HG03442 (cell line): ENCODE results near the gene POM121.
A peak's percentile ranks its signal among the peaks of the same experiment; 100 is the strongest.
"Not testable (repeated sequence)": the region's sequence is repeated elsewhere in the genome, so short reads cannot be mapped to it uniquely, and the experiment has no call there.

Source experiments
- ATAC-seq: cut with Tn5 transposase; IDR thresholded peaks from one replicate; pipeline ENCODE4 v1.9.1; 2021; ENCODE audit warnings: mild to moderate bottlenecking, moderate library complexity; ENCODE audit not compliant: unreplicated experiment

The POM121 gene

DNA sequence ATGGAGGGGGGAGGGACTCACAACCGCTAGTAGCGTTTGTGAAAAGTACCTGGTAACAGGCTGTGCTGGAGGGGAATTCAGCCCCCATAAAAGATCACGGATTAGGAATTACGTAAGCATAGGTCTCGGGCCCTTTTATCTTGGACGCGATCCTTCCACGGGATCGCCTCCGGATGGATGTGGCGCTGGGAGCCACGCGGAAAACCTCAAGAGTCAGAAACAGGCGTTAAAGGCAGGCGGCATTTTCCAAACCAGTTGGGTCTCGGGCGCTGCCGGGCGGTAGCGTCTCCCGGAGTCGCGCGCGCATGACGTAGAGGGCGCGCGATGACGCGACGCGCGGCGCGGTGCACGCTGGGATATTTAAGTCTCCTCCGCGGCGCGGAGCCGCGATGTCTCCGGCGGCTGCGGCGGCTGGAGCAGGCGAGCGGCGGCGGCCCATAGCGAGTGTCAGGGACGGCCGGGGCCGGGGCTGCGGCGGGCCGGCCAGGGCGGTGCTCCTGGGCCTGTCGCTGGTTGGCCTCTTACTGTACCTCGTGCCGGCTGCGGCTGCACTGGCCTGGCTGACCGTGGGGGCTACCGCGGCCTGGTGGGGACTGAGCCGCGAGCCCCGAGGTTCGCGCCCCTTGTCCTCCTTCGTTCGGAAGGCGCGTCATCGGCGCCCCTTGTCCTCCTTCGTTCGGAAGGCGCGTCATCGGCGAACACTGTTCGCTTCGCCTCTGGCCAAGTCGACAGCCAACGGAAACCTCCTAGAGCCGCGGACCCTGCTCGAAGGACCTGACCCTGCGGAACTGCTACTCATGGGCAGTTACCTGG is at the start of gene POM121:
POM121 (plus strand) TSS at position 363 of the 813 bp plus-strand sequence; CDS start at position 390, 27 bp downstream.
- ATAC-seq, result peak; percentile 79

DNA sequence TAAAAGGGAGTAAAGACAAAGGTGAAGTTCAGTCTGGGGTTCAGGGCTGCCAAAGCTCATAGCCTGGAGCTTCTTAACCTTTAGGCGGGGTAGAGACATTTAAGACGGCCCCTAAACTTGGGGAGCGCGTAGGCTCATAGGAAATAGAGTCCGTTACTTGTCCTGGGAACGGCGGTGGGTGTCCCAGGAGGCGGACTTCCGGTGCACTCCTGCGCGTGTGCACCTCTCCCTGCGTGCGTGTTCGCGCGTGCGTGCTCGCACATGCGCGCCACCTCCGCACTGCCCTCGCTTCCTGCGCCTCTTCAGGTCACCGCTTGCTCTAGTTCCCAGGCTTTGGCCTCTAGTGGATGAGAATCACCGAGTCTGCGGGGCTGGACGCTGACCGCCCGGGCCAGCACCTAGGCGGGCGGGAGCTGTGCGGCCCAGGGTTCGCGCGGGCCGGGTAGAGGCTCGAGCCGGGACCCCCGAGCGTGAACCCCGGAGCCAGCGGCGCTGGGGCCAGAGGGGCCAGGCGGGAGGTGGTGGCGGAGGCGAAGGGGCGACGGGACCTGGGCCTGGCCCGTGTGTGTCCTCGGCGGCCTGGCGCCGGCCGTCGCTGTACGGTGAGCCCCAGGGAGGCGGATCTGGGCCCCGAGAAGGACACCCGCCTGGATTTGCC is 45.7 kb upstream of the POM121 start:
- ATAC-seq, result peak; percentile 98

GRCh38 chr7:72879737-72880215 is 45.1 kb upstream of the POM121 start:
- peak; percentile 7 for ATAC-seq

DNA sequence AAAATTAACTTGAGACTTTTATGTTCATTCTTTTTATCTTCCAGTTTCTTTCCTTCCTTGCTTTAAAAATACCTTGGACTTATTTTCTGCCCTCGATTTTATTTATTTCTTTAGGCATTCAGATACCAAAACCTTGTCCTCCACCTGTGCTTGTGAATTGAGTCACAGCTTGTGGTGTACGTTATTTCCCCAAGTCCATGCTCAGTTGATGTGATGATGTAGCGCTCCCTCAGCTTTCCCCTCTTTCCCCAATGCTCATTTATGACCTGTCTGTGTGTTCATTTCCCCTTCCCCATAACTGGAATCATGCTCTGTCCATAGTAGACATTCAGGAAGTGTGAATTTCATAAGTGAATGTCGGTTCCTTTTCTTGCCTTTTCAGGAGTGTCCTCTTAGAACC is 33.1 kb upstream of the POM121 start:
- not testable (repeated sequence) for ATAC-seq

DNA sequence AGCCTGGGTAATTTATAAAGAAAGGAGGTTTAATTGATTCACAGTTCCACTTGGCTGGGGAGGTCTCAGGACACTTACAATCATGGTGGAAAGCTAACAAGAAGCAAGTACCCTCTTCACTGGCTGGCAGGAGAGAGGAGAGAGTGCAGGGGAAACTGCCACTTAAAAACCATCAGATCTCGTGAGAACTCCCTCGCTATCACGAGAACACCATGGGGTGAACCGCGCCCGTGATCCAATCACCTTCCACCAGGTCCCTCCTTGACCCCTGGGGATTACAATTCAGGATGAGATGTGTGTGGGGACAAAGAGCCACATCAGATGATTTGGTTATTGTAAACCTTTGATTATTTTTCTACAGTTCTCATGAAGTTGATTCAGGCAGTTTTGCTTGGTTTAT is 20.2 kb upstream of the POM121 start:
- not testable (repeated sequence) for ATAC-seq

DNA sequence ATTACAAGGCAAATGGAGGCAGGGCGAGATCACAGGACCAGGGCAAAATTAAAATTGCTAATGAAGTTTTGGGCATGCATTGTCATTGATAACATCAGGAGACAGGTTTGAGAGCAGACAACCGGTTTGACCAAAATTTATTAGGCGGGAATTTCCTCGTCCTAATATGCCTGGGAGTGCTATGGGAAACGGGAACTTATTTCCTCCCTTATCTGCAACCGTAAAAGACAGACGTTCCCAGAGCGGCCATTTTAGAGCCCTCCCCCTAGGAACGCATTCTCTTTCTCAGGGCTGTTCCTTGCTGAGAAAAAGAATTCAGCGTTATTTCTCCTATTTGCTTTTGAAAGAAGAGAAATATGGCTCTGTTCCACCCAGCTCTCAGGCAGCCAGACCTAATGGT is 16.5 kb upstream of the POM121 start:
- ATAC-seq, result not testable (repeated sequence)

DNA sequence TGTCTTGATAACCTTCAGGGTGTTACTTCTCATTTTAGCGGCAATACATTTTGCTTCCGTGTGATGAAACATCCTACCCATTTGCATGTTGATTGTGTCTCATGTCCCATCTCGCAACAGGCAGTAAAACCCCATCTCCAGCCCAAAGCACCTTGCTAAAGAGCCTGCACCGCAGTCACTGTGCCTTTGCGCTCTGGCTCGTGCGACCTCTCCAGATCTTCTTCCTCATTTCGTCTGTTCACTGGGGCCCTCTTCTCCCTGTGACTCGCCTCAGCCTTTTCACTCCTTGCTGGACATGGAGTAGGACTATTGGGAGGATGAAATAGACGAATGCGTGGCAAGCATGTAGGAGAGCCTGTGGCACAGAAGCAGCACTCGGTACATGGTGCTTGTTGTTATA is 13.5 kb upstream of the POM121 start:
- not testable (repeated sequence) for ATAC-seq

DNA sequence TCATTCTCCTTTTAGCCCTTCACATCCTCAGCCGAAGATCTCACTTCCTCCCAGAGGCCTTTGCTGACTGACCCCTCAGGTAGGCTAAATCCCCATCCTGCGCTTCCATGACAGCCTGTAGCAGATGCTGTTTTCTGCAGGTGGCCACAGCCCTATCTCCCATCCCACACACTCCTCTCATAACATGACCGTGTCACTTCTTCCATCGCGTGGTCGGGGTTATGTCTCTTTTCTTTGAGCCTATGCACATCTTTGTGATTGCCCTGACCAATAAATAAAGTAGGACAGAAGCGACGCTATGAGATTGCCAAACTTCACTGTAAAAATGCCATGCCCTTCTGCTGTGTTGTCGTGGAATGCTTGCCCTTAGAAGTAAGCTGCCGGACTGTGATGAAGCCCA is 11.1 kb upstream of the POM121 start:
- ATAC-seq, result not testable (repeated sequence)

GRCh38 chr7:72914756-72915525 is 10.0 kb upstream of the POM121 start:
- ATAC-seq, result peak; percentile 79

DNA sequence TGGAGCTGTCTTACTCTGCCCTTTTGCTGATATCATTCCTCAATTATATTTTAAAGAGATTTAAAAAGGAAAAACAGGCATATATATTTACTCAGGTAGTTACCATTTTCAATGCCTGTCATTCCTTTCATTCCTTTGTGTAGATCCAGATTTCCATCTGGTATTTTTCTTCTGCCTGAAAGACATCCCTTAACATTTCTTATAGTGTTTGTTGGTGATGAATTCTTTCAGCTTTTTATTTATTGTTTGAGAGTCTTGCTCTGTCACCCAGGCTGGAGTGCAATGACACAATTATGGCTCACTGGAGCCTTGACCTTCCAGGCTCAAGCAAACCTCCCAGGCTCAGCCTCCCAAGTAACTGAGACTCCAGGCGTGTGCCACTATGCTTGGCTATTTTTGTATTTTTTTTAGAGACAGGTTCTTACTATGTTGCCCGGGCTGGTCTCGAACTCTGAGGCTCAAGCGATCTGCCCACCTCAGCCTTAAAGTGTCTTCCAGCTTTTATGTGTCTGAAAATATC is 5.6 kb upstream of the POM121 start:
- ATAC-seq, result no peak

GRCh38 chr7:72924386-72924732 is 536 bp upstream of the POM121 start:
- peak; percentile 7 for ATAC-seq

DNA sequence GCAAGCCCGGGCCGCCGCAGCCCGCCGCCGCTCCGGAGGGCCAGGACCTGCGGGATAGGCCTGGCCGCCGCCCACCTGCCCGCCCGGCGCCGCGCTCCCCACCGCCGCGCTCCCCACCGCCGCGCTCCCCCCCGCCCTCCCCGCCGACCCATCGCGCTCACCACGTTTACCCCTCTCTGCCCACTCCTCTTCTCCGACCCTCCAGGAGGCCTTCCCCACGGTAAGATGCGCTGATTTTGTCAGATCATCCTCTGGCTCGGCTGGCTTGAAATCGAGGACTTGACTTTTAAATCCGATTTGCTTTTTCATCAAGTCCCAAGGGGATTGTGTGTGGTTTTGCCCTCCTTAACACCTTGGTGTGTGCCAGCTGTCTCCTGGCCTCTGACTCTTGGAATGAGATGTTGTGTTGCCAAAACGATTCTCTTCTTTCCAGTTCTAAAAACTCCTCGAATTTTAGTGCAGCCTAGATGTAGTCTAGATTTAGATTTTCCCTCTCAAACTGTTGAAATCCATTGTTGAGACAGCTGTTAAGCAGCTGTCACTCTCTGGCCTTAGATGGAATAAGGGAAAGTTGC is 738 bp downstream of the POM121 start:
- no peak for ATAC-seq

- not testable (repeated sequence) for ATAC-seq
Measured at GRCh38 chr7:72927791-72928190, 2.9 kb downstream of the POM121 start.

DNA sequence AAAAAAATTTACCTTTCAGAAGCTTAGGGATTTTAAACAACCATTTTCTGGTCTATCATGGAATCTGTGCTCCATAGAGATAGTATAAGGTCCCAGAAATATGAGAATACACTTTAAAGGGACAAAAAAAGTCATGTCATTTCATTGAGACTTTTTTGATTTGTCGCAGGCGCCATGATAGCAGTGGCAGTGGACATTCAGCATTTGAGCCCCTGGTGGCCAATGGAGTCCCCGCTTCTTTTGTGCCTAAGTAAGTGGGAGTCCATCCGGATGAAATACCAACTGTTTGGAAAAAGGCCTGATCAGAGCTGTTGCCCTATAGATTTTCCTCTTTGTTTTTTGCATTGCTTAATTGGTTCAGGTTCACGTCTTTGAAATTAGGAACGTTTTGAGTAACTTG is 3.3 kb downstream of the POM121 start:
- not testable (repeated sequence) for ATAC-seq

DNA sequence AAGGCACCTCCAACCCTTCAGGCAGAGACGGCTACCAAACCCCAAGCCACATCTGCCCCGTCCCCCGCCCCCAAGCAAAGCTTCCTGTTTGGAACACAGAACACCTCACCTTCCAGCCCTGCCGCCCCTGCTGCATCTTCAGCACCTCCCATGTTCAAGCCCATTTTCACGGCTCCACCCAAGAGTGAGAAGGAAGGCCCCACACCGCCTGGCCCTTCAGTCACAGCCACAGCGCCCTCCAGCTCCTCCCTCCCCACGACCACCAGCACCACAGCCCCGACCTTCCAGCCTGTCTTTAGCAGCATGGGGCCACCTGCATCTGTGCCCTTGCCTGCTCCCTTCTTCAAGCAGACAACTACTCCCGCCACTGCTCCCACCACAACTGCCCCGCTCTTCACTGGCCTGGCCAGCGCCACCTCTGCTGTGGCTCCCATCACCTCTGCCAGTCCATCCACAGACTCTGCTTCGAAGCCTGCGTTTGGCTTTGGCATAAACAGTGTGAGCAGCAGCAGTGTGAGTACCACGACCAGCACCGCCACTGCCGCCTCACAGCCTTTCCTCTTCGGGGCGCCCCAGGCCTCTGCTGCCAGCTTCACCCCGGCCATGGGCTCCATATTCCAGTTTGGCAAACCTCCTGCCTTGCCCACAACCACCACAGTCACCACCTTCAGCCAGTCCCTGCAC is 17.3 kb downstream of the POM121 start:
- not testable (repeated sequence) for ATAC-seq

DNA sequence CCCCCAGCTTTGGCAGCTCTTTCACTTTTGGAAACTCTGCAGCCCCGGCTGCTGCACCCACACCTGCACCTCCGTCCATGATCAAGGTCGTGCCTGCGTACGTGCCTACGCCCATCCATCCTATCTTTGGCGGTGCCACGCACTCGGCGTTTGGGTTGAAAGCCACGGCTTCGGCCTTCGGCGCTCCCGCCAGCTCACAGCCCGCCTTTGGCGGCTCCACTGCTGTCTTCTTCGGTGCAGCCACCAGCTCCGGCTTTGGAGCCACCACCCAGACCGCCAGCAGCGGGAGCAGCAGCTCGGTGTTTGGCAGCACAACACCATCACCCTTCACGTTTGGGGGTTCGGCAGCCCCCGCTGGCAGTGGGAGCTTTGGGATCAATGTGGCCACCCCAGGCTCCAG is 18.1 kb downstream of the POM121 start:
- ATAC-seq, result not testable (repeated sequence)

GRCh38 chr7:72944937-72945336 is 20.0 kb downstream of the POM121 start:
- ATAC-seq, result not testable (repeated sequence)

GRCh38 chr7:72945597-72945996 is 20.7 kb downstream of the POM121 start:
- ATAC-seq, result not testable (repeated sequence)

DNA sequence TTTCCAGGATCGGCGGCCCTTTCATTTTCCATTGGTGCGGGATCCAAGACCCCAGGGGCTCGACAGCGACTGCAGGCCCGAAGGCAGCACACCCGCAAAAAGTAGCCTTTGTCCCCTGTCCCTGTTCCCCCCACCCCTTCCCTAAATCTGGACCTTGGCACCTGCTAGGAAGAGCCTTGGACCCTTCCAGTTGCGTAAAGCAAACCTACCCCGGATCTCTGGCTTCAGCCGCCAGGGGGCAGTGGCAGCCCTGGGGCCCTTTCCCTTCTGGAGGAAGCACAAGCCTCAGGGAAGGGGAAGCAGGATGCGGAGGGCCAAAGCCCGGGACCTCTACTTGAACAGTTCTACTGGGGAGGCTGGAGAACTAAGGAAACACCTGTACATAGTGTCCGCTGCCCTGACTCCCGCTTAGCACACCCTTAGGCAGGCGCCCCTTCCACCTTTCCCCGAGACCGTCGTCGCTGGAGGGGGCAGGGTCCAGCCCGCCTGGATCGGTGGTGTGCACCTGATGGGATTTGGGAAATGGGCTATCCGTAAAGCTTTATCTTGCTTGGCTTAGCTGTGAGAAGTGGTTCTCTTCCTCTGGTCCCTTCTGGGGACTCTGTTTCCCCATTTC is 21.3 kb downstream of the POM121 start:
- ATAC-seq, result not testable (repeated sequence)

DNA sequence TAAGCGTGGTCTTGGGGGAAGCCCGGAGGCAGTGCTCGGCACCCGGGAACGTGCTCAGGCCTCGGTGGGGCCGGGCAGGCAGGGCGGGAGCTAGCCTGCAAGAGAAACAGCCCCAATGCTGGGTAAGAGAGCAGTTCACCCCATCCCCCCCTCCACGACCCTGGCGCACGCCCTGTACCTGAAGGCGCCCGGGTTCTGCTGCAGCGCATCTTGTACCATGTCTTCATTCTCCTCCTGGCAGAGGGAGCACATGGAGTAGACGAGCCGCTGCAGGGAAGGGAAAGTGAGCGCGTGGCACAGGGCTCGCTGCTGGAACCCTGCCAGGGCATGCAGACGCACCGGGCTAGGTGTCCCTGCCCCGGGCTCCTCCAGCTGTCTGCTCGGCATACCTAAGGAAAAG is 23.8 kb downstream of the POM121 start:
- not testable (repeated sequence) for ATAC-seq
